ENCODE results near the gene MCOLN1.
"Not testable (repeated sequence)": the region's sequence is repeated elsewhere in the genome, so short reads cannot be mapped to it uniquely, and the experiment has no call there.

The MCOLN1 gene

DNA sequence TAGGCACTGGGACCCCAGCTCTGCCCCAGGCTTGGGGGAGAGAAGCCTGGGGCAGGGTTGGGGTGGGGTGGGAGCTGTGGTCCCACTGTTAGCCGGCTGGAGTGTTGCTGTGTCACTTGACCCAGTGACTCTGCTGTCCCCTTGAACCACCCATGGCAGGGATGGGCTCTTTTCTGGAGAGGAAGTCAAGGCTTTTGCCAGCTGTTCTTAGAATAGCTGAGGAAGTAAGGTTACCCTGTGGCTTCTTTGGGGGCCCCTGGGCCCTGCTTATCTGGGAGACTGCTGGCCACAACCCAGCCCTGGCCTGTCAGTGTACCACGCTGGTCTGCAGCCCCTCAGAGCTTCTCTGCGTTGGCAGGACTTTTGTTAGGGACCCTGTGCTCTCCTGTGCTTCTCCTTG, 22.2 kb downstream of the MCOLN1 start:
- no peak for DNase-seq (ENCODE audit: low read depth)

DNA sequence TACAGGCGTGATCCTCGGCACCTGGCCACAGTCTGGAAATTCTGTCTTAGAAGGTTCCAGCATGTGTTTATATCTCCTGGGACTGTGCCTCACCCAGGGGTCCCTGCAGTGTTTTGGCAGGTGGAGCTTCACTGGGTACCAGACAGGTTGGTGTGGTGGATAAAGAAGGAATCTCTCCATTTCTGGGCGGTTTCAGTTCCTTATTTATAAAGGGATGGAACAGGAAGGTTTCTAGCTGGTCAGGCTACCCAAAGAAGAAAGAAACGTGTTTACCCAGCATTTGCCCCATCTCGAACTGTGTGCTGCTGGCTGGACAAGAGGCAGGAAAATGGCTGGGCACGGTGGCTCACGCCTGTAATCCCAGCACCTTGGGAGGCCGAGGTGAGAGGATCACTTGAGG, 22.9 kb downstream of the MCOLN1 start:
- DNase-seq (ENCODE audit: low read depth), result no peak

- no peak for DNase-seq (ENCODE audit: low read depth)
Measured at GRCh38 chr19:7545904-7546303, 23.5 kb downstream of the MCOLN1 start.

- DNase-seq (ENCODE audit: low read depth), result no peak
Measured at GRCh38 chr19:7547159-7547558, 24.7 kb downstream of the MCOLN1 start.

- DNase-seq (ENCODE audit: low read depth), result no peak
Measured at GRCh38 chr19:7549429-7550148, 27.2 kb downstream of the MCOLN1 start.

DNA sequence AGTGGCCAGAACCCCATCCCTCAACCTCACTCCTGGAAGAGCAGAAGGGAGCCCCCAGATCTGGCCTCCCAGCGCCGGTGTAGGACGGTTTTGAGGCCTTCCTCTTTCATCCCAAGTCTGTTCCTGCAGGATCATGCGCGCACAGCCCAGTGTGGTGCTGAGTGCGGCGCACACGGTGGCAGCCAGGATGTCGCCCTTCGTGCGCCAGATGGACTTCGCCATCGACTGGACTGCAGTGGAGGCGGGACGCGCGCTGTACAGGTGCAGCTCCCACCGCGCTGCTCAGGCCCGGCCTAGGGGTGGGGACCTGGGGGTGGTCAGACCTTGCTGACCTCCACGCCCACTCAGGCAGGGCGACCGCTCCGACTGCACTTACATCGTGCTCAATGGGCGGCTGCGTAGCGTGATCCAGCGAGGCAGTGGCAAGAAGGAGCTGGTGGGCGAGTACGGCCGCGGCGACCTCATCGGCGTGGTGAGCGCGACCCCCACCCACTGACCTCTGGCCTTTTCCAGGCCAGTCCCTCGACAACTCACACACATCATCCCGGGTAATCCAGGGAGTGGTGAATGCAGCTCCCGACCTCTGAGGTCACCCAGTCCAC, 27.8 kb downstream of the MCOLN1 start:
- DNase-seq (ENCODE audit: low read depth), result no peak

DNA sequence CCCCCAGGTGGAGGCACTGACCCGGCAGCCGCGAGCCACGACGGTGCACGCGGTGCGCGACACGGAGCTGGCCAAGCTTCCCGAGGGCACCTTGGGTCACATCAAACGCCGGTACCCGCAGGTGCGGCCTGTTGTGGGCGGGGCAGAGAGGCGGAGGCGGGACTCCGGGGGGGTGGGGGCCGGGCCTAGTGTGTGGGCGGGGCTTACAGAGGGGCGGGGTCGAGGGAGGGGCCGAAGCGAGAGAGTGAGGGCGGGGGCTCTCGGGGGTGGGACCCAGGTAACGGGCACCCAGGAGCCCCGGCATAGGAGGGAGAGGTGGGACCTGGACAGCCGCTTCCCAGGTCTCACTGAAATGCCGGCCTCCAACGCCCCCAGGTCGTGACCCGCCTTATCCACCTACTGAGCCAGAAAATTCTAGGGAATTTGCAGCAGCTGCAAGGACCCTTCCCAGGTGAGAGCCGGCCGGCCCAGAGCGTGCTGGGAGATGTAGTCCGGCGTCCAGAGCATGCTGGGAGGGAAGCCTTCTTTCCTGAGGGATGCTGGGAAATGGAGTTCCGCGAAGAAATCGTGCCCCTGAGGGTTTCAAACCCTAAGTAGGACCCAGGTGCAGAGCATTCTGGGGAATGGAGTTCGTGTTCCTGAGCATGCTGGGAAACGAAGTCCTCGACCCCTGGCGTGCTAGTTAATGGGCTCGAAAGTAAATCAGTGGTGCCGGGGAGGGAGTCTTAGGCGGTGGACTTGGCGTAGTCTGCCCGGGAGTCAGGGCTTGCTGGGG, 28.8 kb downstream of the MCOLN1 start:
- DNase-seq (ENCODE audit: low read depth), result no peak

GRCh38 chr19:7552781-7553180, 30.4 kb downstream of the MCOLN1 start:
- DNase-seq (ENCODE audit: low read depth), result no peak

DNA sequence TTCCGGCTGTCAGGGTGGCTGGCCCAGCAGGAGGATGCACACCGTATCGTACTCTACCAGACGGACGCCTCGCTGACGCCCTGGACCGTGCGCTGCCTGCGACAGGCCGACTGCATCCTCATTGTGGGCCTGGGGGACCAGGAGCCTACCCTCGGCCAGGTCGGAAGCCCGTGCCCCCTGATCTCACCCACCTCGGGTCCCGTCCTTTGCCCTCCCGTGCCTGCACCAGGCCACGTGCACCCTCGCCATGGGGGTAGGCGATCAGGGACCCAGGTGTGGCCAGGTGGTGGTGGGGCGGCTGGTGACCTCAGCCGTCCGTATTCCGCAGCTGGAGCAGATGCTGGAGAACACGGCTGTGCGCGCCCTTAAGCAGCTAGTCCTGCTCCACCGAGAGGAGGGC, 32.1 kb downstream of the MCOLN1 start:
- DNase-seq (ENCODE audit: low read depth), result no peak

DNA sequence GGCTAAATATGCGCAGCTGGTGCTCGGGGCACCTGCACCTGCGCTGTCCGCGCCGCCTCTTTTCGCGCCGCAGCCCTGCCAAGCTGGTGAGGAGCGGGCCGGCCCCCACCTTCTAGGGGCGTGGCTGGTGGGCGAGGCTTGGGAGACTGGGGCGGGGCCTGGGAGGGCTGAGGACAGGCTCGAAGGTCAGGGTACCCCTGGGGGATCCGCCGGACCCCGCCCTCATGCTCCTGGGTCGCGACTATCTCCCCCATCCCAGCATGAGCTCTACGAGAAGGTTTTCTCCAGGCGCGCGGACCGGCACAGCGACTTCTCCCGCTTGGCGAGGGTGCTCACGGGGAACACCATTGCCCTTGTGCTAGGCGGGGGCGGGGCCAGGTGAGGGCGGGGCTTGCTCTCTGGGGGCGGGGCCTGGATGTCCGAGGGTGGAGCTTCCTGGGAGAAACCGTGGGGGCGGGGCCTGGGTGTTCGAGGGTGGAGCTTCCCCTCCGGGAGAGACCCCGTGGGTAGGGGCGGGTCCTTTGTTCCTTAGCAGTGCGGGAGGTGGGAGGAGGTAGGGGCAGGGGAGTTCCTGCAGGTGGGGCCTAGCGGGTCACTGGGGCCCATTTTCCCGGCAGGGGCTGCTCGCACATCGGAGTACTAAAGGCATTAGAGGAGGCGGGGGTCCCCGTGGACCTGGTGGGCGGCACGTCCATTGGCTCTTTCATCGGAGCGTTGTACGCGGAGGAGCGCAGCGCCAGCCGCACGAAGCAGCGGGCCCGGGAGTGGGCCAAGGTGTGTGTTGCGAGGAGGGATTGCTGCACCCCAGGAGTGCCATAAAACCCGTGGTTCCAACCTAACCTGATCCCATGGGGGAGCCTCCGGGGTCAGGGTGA, 32.8 kb downstream of the MCOLN1 start:
- no peak for DNase-seq (ENCODE audit: low read depth)

GRCh38 chr19:7556696-7557315, 34.4 kb downstream of the MCOLN1 start:
- no peak for DNase-seq (ENCODE audit: low read depth)

- DNase-seq (ENCODE audit: low read depth), result no peak
Measured at GRCh38 chr19:7558667-7559066, 36.2 kb downstream of the MCOLN1 start.

DNA sequence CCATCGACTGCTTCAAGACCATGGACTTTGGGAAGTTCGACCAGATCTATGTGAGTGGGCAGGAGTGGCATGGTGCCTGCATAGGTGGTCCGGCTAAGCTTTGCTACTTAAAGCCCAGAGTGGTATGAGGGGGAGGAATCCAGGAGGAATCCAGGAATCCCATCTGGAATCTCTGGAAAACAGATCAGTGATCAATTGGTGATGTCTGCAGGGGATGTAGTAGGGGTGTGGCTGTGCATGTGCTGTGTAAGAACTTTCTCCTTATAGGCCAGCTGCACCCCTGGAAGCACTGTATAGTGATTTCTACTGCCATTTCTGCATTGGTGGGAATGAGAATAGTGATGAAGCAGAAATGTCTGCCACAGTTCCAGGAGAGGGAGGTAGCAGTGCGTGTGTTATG, 36.7 kb downstream of the MCOLN1 start:
- no peak for DNase-seq (ENCODE audit: low read depth)

GRCh38 chr19:7560255-7560654, 37.8 kb downstream of the MCOLN1 start:
- no peak for DNase-seq (ENCODE audit: low read depth)

GRCh38 chr19:7561325-7561724, 38.9 kb downstream of the MCOLN1 start:
- no peak for DNase-seq (ENCODE audit: low read depth)

DNA sequence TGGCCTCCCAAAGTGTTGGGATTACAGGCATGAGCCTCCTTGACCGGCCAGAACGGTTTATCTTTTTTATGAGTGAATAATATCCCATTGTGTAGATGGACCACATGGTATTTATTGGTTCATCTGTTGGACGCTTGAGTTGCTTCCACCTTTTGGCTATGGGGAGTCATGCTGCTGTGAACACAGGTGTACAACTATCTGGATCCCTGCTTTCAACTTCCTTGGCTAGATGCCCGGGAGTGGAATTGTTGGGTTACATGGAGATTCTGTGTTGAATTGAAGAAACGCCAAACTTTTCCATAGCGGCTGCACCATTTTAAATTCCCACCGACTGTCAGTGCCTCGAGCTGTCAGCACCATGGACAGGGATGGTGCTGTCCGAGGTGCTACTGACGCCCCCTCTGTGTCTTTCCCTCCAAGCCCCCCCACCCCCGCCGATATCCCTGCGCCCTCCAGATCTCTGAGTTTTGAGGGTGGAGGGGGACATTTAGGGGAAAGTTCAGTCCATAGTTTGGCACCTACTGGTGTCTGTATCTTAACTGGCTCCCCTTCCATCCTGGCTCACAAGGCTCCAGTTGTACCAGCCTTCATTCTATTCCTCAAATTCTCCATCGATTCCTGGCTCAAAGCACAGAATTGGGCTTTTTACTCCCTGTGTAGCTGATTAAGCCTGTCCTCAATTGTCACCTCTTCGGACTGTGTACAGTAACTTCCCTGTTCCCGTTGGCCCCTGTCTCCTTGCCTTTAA, 40.4 kb downstream of the MCOLN1 start:
- no peak for DNase-seq (ENCODE audit: low read depth)

GRCh38 chr19:7564866-7565265, 42.4 kb downstream of the MCOLN1 start:
- DNase-seq (ENCODE audit: low read depth), result no peak

GRCh38 chr19:7565332-7565731, 42.9 kb downstream of the MCOLN1 start:
- DNase-seq (ENCODE audit: low read depth), result no peak

GRCh38 chr19:7570761-7571160, 48.3 kb downstream of the MCOLN1 start:
- DNase-seq (ENCODE audit: low read depth), result no peak

GRCh38 chr19:7575434-7576040, 53.1 kb downstream of the MCOLN1 start:
- DNase-seq (ENCODE audit: low read depth), result no peak

DNA sequence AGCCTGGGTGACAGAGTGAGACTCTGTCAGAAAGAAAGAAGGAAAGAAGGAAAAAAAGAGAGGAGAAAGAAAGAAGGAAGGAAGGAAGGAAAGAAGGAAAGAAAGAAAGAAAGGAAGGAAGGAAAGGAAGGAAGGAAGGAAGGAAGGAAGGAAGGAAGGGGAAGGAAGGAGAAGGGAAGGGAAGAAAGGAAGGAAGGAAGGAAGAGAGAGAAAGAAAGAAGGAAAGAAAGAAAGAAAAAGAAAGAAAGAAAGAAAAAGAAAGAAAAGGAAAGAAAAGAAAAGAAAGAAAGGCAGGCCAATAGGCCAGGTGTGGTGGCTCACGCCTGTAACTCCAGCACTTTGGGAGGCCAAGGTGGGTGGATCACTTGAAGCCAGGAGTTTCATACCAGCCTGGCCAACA, 55.0 kb downstream of the MCOLN1 start:
- DNase-seq (ENCODE audit: low read depth), result not testable (repeated sequence)

Data from stimulated activated CD4-positive, alpha-beta T cell treated with anti-CD3 and anti-CD28 coated beads, Interleukin-2, amount 100 ng/mL, for 4 hours (primary cell).